ENCODE results near the gene SCN4B. TPM values are rescaled to one million over a fixed set of nuclear protein-coding genes. Genes with fewer than 3 reads are reported as not detected.

SCN4B gene
- polyA plus RNA-seq, 3 donors = 1.1 to 1.6 (median 1.2) TPM

- peak in 2 of 11 donors; percentile 36 to 39 for DNase-seq (ENCODE audit: extremely low read depth in 1 of 11, low read depth in 9 of 11, low spot score in 4 of 11)
Observed at GRCh38 chr11:118088531-118088930, 64.1 kb downstream of the SCN4B start.

GRCh38 chr11:118087931-118088330 lies 64.7 kb downstream of the SCN4B start:
- DNase-seq (ENCODE audit: extremely low read depth in 1 of 11, low read depth in 9 of 11, low spot score in 4 of 11) = no peak

- DNase-seq (ENCODE audit: extremely low read depth in 1 of 11, low read depth in 9 of 11, low spot score in 4 of 11) = no peak
Observed at GRCh38 chr11:118086913-118087768, 65.5 kb downstream of the SCN4B start, which contains the start of gene SMIM35. Gene SMIM35, minus strand, starts transcription at chr11:118086963. Its CDS starts 206 bp downstream, at chr11:118086757.

GRCh38 chr11:118084656-118085055 lies 68.0 kb downstream of the SCN4B start:
- DNase-seq (ENCODE audit: extremely low read depth in 1 of 11, low read depth in 9 of 11, low spot score in 4 of 11) = no peak

GRCh38 chr11:118084247-118084646 lies 68.4 kb downstream of the SCN4B start:
- DNase-seq (ENCODE audit: extremely low read depth in 1 of 11, low read depth in 9 of 11, low spot score in 4 of 11) = no peak

Other genes starting within 250 kb of the SCN4B start
- 1 to 10 TPM in 1 of 3 donors, under 1 TPM in 2; 0.53 to 1.4 (median 0.57) TPM for gene TMPRSS13, start 223.4 kb downstream of the SCN4B start, polyA plus RNA-seq (ENCODE audit: insufficient read length in 3 of 3)
- 1 to 10 TPM; 2.2 to 4.5 (median 3.1) TPM for gene IL10RA, start 166.4 kb downstream of the SCN4B start, polyA plus RNA-seq (ENCODE audit: insufficient read length in 3 of 3)
- 10 to 100 TPM; 20.1 to 46.6 (median 25.6) TPM for gene TMPRSS4, start 75.7 kb downstream of the SCN4B start, polyA plus RNA-seq (ENCODE audit: insufficient read length in 3 of 3)
- under 1 TPM; 0.09 to 0.21 (median 0.11) TPM for gene SMIM35, start 65.9 kb downstream of the SCN4B start, polyA plus RNA-seq (ENCODE audit: insufficient read length in 3 of 3)
- 1 to 10 TPM; 3.5 to 5.3 (median 3.9) TPM for gene SCN2B, start 23.8 kb upstream of the SCN4B start, polyA plus RNA-seq (ENCODE audit: insufficient read length in 3 of 3)
- gene JAML, start 72.2 kb upstream of the SCN4B start, polyA plus RNA-seq (ENCODE audit: insufficient read length in 3 of 3) = 1 to 10 TPM; 2.9 to 4.1 (median 2.9) TPM
- gene MPZL3, start 99.5 kb upstream of the SCN4B start, polyA plus RNA-seq (ENCODE audit: insufficient read length in 3 of 3) = 1 to 10 TPM; 5.1 to 8.2 (median 6.8) TPM
- gene MPZL2, start 111.5 kb upstream of the SCN4B start, polyA plus RNA-seq (ENCODE audit: insufficient read length in 3 of 3) = 10 to 100 TPM; 16.4 to 56.1 (median 21.3) TPM
- gene CD3E, start 151.9 kb upstream of the SCN4B start, polyA plus RNA-seq (ENCODE audit: insufficient read length in 3 of 3) = under 1 TPM; 0.36 to 0.48 (median 0.39) TPM
- under 1 TPM in 2 of 3 donors, not detected in 1; 0.43 to 0.65 TPM for gene CD3D, start 189.9 kb upstream of the SCN4B start, polyA plus RNA-seq (ENCODE audit: insufficient read length in 3 of 3)
- gene CD3G, start 191.5 kb upstream of the SCN4B start, polyA plus RNA-seq (ENCODE audit: insufficient read length in 3 of 3) = under 1 TPM; 0.07 to 0.20 (median 0.17) TPM
- 10 to 100 TPM; 34.8 to 48.3 (median 43.1) TPM for gene UBE4A, start 206.8 kb upstream of the SCN4B start, polyA plus RNA-seq (ENCODE audit: insufficient read length in 3 of 3)
- 100 to 1,000 TPM; 386 to 467 (median 459) TPM for gene ATP5MG, start 248.8 kb upstream of the SCN4B start, polyA plus RNA-seq (ENCODE audit: insufficient read length in 3 of 3)